Neural progenitor cell (in vitro differentiated cells): ENCODE data around the gene REEP3. TPM values are rescaled to one million over a fixed set of nuclear protein-coding genes. Genes with fewer than 3 reads are reported as not detected.

Source experiments
- DNase-seq: peaks from one replicate; pipeline ENCODE4 v3.0.0-alpha.2; 2016; ENCODE audit warnings: low spot score
- H2AFZ ChIP-seq: fragments of 200-600 bp; sonication (generic); replicated peaks from 2 replicates; pipeline ENCODE4 v1.6.1; 2016; ENCODE audit warnings: antibody characterized with exemption
- H3F3A ChIP-seq: fragments of 200-600 bp; sonication (generic); 2 replicates; pipeline ENCODE4 v1.6.1; 2016; ENCODE audit warnings: antibody characterized with exemption, low read depth
- H3K27ac ChIP-seq: fragments of 200-600 bp; sonication (generic); 2 replicates; pipeline ENCODE4 v1.5.1; 2016; ENCODE audit warnings: mild to moderate bottlenecking
- H3K27me3 ChIP-seq: fragments of 200-600 bp; sonication (generic); 2 replicates; pipeline ENCODE4 v1.6.1; 2016; ENCODE audit warnings: mild to moderate bottlenecking, moderate library complexity
- H3K36me3 ChIP-seq: fragments of 200-600 bp; sonication (generic); 2 replicates; pipeline ENCODE4 v1.5.1; 2016
- H3K4me1 ChIP-seq: fragments of 200-600 bp; sonication (generic); 2 replicates; pipeline ENCODE4 v1.6.1; 2016; ENCODE audit warnings: mixed run types
- H3K4me2 ChIP-seq: fragments of 200-600 bp; sonication (generic); 2 replicates; pipeline ENCODE4 v1.6.1; 2016
- H3K4me3 ChIP-seq: fragments of 200-600 bp; sonication (generic); 2 replicates; pipeline ENCODE4 v1.5.1; 2016
- H3K79me2 ChIP-seq: fragments of 200-600 bp; sonication (generic); 2 replicates; pipeline ENCODE4 v1.6.1; 2016; ENCODE audit warnings: low read depth
- H3K9ac ChIP-seq: fragments of 200-600 bp; sonication (generic); 2 replicates; pipeline ENCODE4 v1.6.1; 2016
- H3K9me3 ChIP-seq: fragments of 200-600 bp; sonication (generic); 2 replicates; pipeline ENCODE4 v1.5.1; 2016; ENCODE audit warnings: low read depth
- H4K20me1 ChIP-seq: fragments of 200-600 bp; sonication (generic); 2 replicates; pipeline ENCODE4 v1.6.1; 2016; ENCODE audit warnings: low read depth
- H3K27ac Mint-ChIP-seq: 3 replicates; pipeline ENCODE4 v1.8.0; 2021; ENCODE audit warnings: mixed read lengths
- H3K27me3 Mint-ChIP-seq: 2 replicates; pipeline ENCODE4 v1.8.0; 2022; ENCODE audit warnings: low read depth, mild to moderate bottlenecking, inconsistent platforms, moderate library complexity, mixed read lengths; ENCODE audit not compliant: insufficient read depth
- H3K36me3 Mint-ChIP-seq: 3 replicates; pipeline ENCODE4 v1.8.0; 2021; ENCODE audit warnings: mixed read lengths
- H3K4me1 Mint-ChIP-seq: 3 replicates; pipeline ENCODE4 v1.8.0; 2021; ENCODE audit warnings: mixed read lengths
- H3K4me3 Mint-ChIP-seq: 3 replicates; pipeline ENCODE4 v1.8.0; 2021; ENCODE audit warnings: mild to moderate bottlenecking, moderate library complexity, mixed read lengths
- H3K9me3 Mint-ChIP-seq: 3 replicates; pipeline ENCODE4 v1.8.0; 2020; ENCODE audit warnings: mixed read lengths
- CTCF ChIP-seq: fragments of 200-600 bp; sonication (generic); IDR thresholded peaks from 2 replicates; pipeline ENCODE4 v1.5.1; 2017; ENCODE audit warnings: antibody characterized with exemption, mild to moderate bottlenecking
- EZH2 ChIP-seq: fragments of 200-600 bp; sonication (generic); IDR thresholded peaks from 2 replicates; pipeline ENCODE4 v1.6.1; 2017; ENCODE audit warnings: antibody characterized with exemption, mild to moderate bottlenecking, moderate library complexity
- EZH2phosphoT487 ChIP-seq: fragments of 200-600 bp; sonication (generic); IDR thresholded peaks from 2 replicates; pipeline ENCODE4 v1.6.1; 2017; ENCODE audit warnings: antibody characterized with exemption
- small RNA-seq: library from RNA; depleted of rRNA; stranded (forward); fragments of <200 nt; gene quantifications from one replicate; pipeline ENCODE3, GENCODE V24; 2015
- total RNA-seq: library from RNA; depleted of rRNA; stranded (reverse); fragments of >200 nt; gene quantifications from 2 replicates; pipeline ENCODE4 v1.2.3, GENCODE V29; 2015; ENCODE audit warnings: low replicate concordance

The REEP3 gene
- total RNA-seq, 1 donor from 2014 or later = 42.0 TPM

DNA sequence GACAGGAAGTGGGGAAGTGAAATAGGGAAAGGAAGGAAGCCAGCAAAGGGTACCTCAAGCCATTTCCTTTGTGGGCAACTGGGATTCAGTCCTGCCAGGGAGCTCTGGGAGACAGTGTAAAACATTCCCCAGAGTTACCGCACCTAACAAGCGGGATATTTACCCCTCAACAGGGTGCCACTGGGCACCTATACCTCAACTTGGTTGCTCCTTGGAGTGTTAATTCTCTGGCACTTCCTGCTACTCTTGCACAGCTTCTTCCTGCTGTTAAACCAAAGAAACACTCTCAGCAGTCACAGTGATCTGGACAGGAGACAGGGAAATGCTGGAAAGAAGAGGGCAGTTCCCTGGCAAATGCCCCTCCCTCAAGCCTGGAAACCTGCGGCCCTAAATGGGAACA, 151.3 kb downstream of the REEP3 start:
- Mint-ChIP-seq H3K9me3 (no peaks in the 10 kb centered on the region), H3K4me3 (no peak overlapping the region), H3K27me3 (no peaks in the 10 kb centered on the region), H3K36me3 (no peaks in the 10 kb centered on the region), H3K27ac (no peak overlapping the region), H3K4me1 (peaks cover 23% of the 10 kb centered on the region)
- TF ChIP-seq CTCF (no peak), EZH2phosphoT487 (no peak), EZH2 (no peak)
- H3F3A ChIP-seq = no peaks in the 10 kb centered on the region
- H3K9ac ChIP-seq = no peak overlapping the region
- H3K79me2 ChIP-seq = no peaks in the 10 kb centered on the region
- no peak for DNase-seq
- no peaks in the 10 kb centered on the region for H3K9me3 ChIP-seq
- H3K4me1 ChIP-seq = peaks cover 20% of the 10 kb centered on the region
- H2AFZ ChIP-seq = no peak overlapping the region
- H4K20me1 ChIP-seq = no peaks in the 10 kb centered on the region
- H3K4me2 ChIP-seq = no peak overlapping the region
- H3K36me3 ChIP-seq = no peaks in the 10 kb centered on the region
- H3K4me3 ChIP-seq = no peak overlapping the region
- no peak overlapping the region for H3K27ac ChIP-seq
- no peaks in the 10 kb centered on the region for H3K27me3 ChIP-seq

GRCh38 chr10:63673246-63673645, 152.0 kb downstream of the REEP3 start:
- no peak overlapping the region for H3K27ac Mint-ChIP-seq
- Histone ChIP-seq H3K9me3 (no peaks in the 10 kb centered on the region), H3K4me3 (no peak overlapping the region), H2AFZ (no peak overlapping the region), H3K4me2 (no peak overlapping the region), H4K20me1 (no peaks in the 10 kb centered on the region), H3K4me1 (peaks cover 20% of the 10 kb centered on the region), H3K27ac (no peak overlapping the region), H3K9ac (no peak overlapping the region), H3K79me2 (no peaks in the 10 kb centered on the region), H3F3A (no peaks in the 10 kb centered on the region), H3K36me3 (no peaks in the 10 kb centered on the region), H3K27me3 (no peaks in the 10 kb centered on the region)
- H3K36me3 Mint-ChIP-seq = no peaks in the 10 kb centered on the region
- no peaks in the 10 kb centered on the region for H3K27me3 Mint-ChIP-seq
- TF ChIP-seq CTCF = no peak
- TF ChIP-seq EZH2phosphoT487 = no peak
- no peak for TF ChIP-seq EZH2
- H3K9me3 Mint-ChIP-seq = no peaks in the 10 kb centered on the region
- no peak for DNase-seq
- H3K4me3 Mint-ChIP-seq = no peak overlapping the region
- H3K4me1 Mint-ChIP-seq = peaks cover 23% of the 10 kb centered on the region

DNA sequence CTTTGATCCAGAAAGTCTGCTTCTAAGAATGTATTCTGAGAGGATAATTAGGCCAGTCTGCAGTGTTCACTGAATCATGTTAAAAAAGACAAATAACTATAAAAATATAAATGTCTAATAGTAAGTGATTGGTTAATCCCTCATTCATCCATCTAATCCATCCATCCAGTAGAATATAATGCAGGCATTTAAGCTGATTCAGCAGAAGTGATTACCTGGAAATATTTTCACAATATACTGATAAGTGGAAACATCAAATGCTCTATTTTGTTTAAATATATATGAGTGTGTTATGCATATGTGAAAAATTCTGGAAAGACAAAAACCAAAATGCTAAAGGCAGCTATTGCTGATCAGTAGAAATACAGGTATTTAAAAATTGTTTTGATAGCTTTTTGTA, 152.6 kb downstream of the REEP3 start:
- Histone ChIP-seq H3K27ac (no peak overlapping the region), H3F3A (no peaks in the 10 kb centered on the region), H4K20me1 (no peaks in the 10 kb centered on the region), H3K4me2 (no peak overlapping the region), H3K9ac (no peak overlapping the region), H3K36me3 (no peaks in the 10 kb centered on the region), H2AFZ (no peak overlapping the region), H3K9me3 (no peaks in the 10 kb centered on the region), H3K27me3 (no peaks in the 10 kb centered on the region), H3K4me1 (peaks cover 20% of the 10 kb centered on the region), H3K4me3 (no peak overlapping the region), H3K79me2 (no peaks in the 10 kb centered on the region)
- Mint-ChIP-seq H3K36me3 (no peaks in the 10 kb centered on the region), H3K4me1 (peaks cover 23% of the 10 kb centered on the region), H3K27ac (no peak overlapping the region), H3K9me3 (no peaks in the 10 kb centered on the region), H3K4me3 (no peak overlapping the region), H3K27me3 (no peaks in the 10 kb centered on the region)
- TF ChIP-seq CTCF (no peak), EZH2 (no peak), EZH2phosphoT487 (no peak)
- DNase-seq = no peak

Small RNA genes within 50 kb of the gene (small RNA-seq; reads per million reads assigned to genes)
- gene AC022022.1 = not detected

Other genes starting within 250 kb of the REEP3 start
- 88.9 and 143 TPM in 2 replicates for gene JMJD1C, start 55.4 kb upstream of the REEP3 start, total RNA-seq